GM21447 (cell line): ENCODE measurements around the gene HARBI1.
"Not testable (repeated sequence)": the region's sequence is repeated elsewhere in the genome, so short reads cannot be mapped to it uniquely, and the experiment has no call there.

ENCODE experiments used
- ATAC-seq: cut with Tn5 transposase; IDR thresholded peaks from one replicate; pipeline ENCODE4 v1.9.1; 2021; ENCODE audit not compliant: unreplicated experiment

HARBI1 gene

DNA sequence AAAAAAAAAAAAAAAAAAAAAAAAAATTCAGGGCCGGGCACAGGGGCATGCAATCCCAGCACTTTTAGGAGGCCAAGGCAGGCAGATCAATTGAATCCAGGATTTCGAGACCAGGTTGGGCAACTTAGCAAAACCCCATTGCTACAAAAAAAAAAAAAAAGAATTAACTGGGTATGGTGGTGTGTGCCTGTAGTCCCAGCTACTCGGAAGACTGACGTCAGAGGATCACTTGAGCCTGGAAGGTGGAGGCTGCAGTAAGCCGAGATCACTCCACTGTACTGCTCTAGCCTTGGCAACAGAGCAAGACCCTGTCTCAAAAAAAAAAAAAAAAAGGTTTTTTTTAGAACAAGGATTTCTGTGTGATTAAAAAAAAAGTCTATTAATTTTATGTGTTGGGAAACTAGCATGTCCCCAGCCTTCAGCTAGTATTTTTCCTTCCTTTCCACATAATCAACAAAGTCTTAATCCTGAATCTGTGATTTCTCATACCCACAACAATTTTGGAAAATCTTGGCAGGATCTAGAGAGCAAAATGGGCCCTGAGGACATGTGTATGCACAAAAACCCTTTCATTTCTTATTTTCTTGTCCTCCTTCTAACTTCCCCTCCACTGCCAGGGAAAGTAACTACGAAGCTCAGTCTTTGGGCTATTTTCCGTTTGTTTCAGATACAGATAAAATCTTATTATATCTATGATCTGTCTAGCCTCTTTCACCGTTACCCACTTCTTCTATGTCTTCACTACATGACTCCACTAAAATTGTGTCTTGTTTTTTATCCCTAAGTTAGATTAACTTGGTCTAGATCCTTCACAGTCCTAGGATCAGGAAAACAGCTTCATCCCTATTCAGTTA, 17.5 kb downstream of the HARBI1 start:
- no peak for ATAC-seq

DNA sequence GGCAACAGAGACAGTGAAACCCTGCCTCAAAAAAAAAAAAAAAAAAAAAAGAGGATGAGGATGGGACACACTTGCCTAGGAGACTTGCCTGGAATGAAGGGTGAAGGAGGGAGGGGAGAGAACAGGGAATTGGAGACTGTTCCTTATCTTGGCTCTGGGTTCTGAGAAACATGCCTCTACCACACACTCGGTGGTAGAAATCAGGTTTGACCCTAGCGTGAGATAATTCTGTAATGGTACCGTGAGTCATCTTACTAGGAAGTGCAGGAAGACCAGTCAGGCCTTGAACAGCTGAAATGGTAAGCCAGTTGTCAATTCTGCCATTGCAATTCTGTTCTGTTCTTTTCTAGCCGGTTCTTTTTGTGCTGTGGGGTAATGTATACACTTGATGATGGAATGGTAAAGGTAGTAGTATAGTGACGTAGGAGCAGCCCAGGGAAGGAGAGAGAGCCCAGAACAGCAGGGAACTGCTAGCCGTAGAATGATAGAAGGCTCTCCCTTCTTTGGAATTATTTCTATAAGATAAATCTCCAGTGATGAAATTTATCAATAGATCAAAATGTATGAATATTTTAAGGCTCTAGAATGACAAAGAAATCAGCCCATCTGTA, 19.3 kb downstream of the HARBI1 start:
- no peak for ATAC-seq

DNA sequence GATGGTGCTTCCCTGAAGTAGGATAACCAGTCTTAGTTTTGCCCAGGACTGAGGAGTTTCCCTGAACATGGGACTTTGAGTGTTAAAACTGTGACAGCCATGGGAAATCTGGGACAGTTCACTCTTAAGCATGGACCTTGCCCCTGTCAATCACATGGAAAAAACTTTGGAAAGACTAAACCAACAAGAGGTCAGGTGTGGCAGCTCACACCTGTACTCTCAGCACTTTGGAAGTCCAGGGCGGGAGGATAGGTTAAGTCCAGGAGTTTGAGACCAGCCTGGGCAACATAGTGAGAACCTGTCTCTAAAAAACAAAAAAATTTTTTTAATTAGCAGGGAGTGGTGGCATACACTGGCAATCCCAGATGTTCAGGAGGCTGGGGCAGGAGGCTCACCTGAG, 19.9 kb downstream of the HARBI1 start:
- ATAC-seq = no peak

DNA sequence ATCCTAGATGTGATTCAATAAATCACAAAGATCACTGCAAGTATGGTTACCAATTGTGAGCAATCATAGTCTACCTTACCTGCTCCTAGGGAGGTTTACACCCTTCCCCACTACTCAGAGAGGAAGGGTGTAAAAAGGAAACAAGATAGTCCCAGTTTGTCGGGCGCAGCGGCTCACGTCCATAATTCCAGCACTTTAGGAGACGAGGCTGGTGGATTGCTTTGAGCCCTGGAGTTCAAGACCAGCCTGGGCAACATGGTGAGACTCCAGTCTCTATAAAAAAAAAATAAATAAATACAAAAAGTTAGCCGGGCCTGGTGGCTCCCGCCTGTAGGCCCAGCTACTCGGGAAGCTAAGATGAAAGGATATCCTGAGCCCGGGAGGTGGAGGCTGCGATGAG, 22.2 kb downstream of the HARBI1 start:
- ATAC-seq = no peak

DNA sequence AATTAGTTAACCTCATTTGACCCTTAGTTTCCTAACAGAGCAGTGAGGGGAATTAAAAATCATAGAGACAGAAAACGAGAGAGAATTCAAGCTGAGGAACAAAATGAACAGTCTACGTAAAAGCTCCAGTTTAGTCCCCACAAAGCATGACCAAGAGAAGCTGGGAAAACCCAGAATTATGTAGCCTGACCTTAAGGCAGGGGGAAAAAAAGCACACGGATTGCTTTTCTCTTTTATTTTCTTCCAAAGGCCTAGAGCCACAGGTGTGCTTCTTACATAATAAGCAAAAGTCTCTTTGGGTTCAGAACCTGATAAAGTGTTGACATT, 22.7 kb downstream of the HARBI1 start:
- no peak for ATAC-seq

DNA sequence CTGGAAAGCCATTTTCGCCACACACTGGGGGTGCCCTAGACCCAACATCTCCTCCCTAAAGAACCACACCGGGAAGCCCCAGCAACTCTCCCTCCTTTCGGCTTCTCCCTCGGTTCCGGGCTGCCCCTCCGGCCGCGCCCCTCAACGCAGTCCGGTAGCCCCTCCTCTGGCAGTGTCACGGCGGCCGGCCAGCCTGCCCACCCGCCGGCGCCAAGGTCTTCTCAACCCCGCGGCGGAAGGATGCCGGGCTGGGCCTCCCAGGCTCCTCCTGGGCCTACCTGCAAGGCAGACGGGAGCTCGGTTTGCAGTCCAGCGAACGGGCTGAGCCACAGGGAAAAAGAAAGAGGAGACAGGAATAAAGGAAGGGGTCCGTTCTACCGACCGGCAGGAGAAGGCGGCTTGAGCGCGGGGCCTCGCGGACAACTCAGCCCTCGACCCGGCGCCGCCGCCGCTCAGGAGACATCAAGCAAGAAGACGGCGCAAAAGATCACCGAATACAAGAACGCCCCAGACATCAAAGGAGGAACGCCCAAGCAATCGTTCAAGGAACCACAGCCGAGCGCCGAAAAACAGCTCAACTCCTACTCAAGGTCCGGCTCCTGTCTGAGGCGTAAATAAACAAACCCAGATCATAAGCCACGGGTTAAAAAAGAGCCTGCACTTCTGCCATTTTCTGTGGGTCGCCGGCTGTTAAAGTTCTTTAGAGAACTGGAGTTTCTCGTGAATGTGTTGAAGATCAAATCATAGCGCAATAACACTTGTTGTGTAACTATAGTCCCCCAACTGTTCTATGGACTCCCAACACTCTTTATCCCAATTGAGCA, 23.3 kb downstream of the HARBI1 start, which contains the start of gene AMBRA1:
AMBRA1 (minus strand) TSS at position 474 of the 824 bp plus-strand sequence. CDS start 45,643 bp downstream, outside the sequence.
- peak; percentile 82 for ATAC-seq

DNA sequence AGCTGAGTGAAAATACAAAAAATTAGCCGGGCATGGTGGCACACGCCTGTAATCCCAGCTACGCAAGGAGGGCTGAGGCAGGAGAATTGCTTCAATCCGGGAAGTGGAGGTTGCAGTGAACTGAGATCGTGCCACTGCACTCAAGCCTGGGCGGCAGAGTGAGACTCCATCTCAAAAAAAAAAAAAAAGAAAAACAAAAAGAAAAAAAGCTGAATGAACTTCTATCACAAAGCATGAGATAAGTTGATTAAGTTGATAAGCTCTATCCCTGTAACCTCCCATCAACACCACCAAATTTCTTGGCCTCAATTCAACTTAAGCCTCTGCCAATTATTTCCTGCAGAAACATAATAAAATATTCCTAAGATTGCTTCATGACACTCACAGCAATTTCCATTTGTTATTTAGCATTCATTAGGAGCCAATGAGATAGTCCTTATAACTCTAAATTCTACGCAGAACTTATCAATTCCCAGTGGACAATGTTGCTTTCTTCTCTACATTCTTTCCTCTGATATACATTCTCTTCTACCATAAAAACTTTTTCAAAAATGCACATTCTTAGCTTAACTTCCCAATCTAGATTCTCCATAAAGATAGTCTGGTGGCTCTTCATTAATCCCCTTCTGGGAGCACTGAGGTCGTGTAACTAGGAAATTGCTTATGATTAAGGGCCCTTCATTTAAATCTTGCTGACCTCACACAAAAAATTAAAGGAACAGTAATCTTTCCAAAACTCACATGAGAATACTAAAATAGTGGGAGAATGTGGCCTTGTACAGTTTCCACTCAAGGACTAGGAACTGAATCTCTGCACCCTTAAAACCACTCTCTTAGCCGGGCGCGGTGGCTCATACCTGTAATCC, 26.1 kb downstream of the HARBI1 start:
- ATAC-seq = no peak

DNA sequence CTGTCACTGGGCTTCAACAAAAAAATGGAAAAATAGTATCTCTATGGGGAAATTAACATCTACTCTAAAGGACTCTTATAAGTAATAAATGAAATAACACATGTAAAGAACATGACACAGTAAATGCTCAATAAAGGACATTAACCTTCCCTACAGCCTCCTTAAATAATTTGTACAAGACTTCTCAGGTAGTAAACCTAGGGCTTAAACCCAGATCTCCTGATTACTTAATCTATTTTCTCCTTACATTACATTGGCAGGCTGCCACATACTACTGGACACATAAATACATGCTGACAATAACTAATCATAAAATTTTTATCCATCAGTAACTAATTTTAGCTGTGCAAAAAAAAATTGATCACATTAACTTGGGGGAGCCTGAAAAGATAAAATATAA, 28.1 kb downstream of the HARBI1 start:
- ATAC-seq = no peak

DNA sequence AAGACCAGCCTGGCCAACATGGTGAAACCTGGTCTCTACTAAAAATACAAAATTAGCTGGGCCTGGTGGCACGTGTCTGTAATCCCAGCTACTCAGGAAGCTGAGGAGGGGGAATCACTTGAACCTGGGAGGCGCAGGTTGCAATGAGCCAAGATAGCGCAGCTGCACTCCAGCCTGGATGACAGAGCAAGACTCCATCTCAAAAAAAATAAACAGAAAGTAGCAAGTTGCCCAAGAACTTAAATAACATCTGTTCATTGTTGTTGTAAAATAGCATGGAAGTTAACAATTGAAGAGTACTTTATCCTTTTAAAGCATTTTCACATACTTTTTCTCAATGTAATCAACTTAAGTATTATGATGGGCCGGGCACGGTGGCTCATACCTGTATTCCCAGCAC, 28.9 kb downstream of the HARBI1 start:
- no peak for ATAC-seq

DNA sequence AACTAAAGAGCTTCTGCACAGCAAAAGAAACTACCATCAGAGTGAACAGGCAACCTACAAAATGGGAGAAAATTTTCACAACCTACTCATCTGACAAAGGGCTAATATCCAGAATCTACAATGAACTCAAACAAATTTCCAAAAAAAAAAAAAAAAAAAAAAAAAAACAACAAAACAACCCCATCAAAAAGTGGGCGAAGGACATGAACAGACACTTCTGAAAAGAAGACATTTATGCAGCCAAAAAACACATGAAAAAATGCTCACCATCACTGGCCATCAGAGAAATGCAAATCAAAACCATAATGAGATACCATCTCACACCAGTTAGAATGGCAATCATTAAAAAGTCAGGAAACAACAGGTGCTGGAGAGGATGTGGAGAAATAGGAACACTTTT, 33.5 kb downstream of the HARBI1 start:
- ATAC-seq = not testable (repeated sequence)

DNA sequence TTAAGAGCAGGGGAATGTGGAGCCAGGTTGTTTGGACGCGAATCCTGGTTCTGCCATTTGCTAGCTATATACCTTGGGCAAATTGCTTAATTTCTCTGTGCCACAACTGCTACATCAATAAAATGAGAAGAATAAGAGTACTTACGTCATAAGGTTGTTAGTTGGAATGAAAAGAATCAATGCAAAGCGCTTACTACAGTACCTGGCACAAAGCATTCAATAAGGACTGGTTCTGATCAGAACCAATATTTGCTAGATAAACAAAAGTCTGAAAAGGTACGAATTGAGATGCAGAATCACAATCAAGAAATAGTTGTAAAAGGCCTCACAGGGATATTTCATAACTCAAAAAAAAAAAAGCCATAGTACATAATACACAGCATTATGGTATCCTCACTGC, 34.4 kb downstream of the HARBI1 start:
- no peak for ATAC-seq

DNA sequence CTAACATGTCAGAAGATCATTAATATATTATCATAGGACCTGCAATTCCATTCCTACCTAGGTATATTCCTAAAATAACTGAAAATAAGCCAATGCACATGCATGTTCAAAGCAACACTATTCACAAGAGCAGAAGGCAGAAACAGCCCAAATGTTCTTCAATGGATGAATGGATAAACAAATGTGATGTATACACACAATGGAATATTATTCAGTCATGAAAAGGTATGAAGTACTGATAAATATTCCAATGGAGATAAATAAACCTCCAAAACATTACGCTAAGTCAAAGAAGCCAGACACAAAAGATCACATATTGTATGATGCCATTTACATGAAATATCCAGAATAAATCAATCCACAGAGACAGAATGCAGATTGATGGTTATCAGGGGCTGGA, 40.0 kb downstream of the HARBI1 start:
- no peak for ATAC-seq

DNA sequence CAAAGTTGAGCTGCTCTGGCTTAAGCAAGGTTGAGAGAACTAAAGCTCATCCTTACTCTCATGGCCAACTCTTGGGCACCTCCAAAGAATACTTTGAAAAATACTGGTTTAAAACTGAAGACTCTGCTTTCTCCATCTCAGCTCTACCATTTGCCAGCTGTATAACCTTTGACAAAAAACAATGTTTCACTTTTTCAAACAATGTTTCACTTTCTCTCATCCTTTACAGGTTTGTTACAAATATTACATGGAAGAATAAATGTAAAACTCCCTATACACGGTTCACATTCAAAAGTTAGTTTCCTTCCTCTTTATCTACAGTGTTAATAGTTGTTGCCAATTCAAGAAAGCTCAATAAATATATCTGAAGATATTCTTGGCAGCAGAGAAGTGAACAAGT, 42.4 kb downstream of the HARBI1 start:
- no peak for ATAC-seq

DNA sequence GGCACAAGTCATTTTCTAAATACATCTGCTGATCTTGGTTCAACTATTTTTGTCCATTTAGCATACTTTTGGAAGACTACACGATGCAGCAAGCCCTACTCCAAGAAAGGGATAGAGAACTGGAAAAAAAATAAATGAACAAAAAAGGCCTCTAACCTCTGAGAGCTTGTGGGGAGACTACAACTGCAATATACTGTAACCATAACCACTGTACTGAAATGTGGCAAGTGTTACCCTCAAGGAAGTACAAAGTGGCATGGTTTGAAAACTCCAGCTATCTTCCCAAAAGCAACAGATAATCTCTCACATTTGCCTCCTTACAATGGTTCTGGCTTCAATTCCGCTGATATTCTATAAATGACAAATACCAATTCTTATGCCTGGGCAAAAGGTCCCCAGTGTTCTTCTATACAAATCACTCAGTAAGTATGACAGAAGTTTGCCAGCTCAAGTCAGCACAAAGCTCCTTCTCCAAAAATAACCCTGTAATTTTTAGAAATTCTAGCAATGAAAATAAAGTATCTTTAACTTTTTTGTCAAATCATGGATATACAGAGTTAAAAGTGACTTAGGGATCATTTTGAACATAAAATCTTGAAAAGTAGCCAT, 46.1 kb downstream of the HARBI1 start:
- ATAC-seq = no peak

DNA sequence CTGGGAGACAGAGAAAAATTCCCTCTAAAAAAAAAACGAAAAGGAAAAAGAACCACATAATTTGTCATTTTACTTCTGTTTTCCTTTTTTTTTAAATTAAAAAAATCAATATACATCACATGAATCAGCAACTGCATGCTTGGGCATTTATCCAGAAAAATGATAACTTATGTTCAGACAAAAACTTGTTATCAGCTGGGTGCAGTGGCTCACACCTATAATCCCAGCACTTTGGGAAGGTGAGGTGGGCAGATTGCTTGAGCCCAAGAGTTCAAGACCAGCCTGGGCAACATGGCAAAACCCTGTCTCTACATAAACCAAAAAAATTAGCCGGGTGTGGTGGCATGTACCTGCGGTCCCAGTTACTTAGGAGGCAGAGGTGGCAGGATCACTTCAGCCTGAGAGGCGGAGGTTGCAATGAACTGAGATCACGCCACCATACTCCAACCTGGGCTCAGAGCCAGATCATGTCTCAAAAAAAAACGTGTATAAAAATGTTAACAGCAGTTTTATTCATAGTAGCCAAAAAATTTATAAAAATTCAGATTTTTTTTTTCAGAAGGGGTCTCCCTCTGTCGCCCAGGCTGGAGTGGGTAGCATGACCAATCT, 51.7 kb downstream of the HARBI1 start:
- ATAC-seq = no peak

DNA sequence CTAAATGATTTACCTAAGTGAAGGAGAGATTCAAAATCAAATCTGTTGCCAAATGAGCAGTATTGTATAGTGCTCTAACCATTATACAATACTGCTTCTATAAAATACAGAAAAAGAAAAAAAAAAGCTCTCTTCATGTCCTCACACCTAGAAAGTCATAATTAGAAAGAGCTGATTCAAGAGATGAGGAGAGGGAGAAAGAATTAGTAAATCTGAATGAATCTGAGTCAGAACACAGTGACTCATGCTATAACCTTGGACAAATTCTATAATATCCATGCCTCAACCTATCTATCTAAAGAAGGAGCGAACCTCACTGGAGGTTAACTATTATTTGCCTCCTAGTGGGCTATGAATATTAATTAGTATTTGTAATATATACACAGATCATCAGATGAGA, 52.6 kb downstream of the HARBI1 start:
- no peak for ATAC-seq

DNA sequence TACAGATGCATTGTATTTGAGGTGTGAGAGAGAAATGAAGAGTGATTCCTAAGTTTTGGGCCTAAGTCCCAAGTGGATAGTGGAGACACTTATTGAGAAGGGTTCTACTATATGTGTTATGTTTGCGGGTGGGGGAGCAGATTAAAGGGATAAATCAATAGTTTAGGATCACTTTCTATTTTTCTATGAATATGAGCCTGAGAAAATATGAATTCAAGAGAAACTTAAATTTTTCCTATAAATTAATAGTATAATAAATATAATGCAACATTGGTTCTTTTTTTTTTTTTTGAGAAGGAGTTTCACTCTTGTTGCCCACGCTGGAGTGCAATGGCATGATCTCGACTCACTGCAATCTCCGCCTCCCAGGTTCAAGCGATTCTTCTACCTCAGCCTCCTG, 54.5 kb downstream of the HARBI1 start:
- ATAC-seq = no peak

DNA sequence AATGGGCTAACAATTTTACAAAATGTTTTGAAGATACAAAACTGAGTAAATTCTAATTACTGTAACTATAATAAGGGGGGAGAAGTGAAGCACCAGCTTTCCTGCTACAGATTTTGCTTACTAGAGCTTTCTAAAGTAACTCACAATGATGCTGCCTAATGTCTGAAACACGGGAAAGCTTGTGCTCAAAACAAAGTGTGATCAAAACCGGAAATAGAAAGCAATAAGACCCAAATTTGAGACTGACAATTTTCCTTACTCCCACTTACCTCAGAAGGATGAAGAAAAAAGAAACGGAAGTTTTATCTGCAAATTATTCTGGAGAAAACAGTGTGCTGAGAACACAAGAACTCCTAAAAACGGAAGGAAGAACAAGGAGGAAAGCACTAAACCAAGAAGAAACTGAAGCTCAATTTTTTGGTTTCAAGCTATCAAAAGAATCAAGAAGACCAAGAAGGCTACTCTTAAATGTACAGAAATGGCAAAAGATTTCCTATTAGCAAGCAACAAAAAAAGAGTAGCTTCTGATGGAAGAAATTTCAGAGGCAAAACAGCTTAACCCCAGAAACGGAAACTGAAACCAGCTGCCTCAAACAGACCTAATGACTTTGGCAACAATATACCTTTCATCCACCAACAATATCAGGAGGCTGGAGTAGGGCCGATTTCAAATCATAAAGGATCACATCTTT, 56.6 kb downstream of the HARBI1 start:
- ATAC-seq = peak; percentile 67

DNA sequence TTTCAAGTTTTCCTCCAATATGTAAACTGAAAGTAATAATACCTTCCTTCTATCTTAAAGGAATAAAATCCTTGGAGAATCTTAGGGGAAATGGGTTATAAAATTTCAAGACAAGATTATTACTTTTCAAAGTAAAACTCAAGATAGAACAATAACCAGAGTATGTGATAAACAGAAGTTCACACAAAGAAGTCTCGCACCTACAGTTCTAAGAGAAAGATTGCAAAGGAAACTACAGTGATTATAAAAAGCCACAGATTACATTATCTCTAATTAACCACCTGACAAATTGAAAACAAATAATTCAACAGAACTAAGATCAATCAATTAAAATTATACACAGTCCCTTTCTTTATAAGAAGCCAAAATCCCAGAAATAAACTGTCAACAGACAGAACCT, 57.2 kb downstream of the HARBI1 start:
- no peak for ATAC-seq
